ENCODE measurements around the gene TM4SF5.

The TM4SF5 gene

DNA sequence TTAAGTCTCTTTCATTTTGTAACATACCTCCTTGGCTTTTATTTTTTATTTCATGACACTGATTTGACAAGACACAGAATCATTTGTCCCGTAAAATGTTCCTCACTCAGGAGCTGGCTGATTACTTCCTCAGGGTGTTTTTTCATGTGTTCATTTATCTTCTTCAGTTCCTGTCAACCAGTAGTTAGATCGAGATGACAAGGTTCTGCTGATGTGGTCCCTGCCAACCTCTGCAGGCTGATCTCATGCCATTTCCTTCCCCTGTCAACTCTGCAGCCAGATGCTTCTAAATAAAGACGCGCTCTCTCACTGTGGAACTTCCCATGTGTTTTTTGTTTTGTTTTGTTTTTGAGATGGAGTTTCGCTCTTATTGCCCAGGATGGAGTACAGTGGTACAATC, 23.8 kb upstream of the TM4SF5 start:
- DNase-seq (ENCODE audit: low spot score): no peak

DNA sequence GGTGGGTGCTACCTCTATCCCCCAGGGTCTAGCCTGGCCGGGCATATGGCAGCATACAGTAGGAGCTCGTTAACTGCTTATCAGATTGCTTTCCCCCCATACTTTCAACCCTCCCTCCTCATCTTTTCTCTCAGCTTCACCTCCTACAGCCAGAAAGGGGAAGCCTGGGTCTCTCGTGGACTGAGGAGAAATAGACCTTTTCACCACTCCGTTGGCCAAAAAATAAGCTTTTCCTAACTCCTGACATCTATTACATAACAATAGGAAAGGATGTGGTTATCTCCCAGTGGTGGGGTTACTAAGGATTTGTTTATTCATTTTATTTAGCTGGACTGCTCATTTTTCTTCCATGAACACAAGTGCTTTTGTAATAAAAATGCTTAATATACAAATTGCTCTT, 23.0 kb upstream of the TM4SF5 start:
- DNase-seq (ENCODE audit: low spot score): no peak

DNA sequence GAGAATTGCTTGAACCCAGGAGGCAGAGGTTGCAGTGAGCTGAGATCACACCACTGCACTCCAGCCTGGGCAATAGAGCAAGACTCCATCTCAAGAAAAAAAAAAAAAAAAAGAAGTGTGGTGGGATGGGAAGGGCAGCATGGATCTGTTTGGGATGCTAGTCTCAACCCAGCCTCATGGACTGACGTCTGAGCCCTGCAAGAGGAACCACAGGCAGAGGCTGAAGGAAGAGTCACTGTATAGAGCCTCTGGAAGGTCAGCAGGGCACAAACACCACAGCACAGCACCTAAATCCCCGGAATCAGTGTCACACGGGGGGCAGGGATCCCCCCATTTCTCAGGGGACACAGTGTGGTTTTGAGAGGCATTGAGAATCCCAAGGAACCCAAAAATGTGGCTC, 21.1 kb upstream of the TM4SF5 start:
- no peak for DNase-seq (ENCODE audit: low spot score)

DNA sequence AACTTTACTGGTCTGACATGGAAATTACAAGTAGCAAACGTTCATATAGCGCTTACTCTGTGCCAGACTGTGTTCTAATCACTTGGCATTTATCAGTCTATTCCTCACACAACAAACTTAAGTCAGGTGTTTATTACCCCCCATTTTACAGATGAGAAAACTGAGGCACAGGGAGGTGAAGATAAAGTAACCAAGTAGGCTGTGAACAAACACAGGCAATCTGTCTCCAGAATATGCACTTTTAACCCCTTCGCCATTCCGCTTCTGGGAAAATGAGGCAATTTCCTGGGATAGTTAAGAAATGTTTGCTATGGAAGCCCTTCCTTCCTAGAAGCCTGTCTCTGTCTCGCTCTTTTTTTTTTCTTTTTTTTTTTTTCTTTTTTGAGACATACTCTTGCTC, 19.8 kb upstream of the TM4SF5 start:
- DNase-seq (ENCODE audit: low spot score): no peak

DNA sequence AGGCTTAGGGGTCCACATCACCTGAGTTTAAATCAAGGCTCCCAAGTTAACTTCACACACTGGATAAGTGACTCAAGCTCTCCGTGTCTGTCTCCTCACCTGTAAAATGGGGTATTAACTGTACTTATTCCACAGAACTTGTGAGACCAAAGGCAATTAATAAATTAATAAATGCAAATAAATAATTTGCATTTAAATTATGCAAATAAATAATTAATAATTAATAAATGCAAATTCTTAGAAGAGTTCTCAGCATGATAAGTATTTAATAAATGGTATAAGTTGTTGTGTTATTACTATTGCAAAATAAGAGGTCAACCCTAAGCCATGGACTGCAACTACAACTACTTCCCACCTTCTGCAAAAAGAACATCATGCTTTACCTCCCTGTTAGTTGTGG, 18.3 kb upstream of the TM4SF5 start:
- DNase-seq (ENCODE audit: low spot score): no peak

DNA sequence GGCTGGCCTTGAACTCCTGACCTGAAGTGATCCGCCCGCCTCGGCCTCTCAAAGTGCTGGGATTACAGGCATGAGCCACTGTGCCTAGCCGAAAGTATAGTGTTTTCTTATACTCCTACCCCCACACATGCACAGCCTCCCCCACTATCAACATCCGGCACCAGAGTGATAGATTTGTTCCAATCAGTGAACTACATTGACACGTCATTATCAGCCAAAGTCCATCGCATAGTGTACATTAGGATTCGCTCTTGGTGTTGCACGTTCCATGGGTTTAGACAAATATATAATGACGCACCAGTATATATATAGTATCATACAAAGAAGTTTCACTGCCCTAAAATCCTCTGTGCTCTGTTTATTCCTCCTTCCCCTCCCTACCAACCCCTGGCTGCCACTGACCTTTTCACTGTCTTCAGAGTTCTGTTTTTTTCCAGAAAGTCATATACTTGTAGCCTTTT, 11.9 kb upstream of the TM4SF5 start:
- DNase-seq (ENCODE audit: low spot score): no peak

DNA sequence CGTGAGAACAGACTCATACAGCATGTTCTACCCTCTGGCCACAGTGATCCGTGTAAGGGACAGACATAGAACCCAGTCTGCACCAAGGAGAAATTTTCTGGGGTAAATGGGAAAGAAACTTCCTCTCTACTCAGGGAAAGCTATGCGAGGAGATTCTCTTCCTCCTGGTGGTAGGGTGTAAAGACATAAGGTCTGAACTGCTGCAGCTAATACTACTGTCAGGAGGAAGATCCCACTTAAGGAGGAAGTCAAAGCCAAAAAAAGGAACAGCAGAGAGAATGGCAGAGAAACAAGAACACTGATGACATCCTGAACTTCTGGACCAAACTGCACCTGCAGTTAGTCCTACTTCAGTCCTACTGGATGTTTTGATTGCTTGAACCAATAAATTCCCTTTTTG, 7.1 kb upstream of the TM4SF5 start:
- DNase-seq (ENCODE audit: low spot score): no peak

DNA sequence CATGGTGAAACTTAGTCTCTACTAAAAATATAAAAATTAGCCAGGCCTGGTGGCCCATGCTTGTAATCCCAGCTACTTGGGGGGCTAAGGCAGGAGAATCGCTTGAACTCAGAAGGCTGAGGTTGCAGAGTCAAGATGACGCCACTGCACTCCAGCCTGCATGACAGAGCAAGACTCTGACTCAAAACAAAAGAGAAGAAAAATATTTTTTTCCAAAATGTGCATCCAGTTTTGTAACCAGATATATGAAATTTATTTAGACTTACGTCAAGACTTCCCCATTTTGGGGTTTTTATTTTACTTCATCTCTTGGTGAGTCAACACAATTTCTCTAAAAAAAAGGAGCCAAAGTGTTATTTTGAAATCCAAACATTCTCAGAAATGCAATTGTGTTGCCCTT, 5.5 kb upstream of the TM4SF5 start:
- no peak for DNase-seq (ENCODE audit: low spot score)

DNA sequence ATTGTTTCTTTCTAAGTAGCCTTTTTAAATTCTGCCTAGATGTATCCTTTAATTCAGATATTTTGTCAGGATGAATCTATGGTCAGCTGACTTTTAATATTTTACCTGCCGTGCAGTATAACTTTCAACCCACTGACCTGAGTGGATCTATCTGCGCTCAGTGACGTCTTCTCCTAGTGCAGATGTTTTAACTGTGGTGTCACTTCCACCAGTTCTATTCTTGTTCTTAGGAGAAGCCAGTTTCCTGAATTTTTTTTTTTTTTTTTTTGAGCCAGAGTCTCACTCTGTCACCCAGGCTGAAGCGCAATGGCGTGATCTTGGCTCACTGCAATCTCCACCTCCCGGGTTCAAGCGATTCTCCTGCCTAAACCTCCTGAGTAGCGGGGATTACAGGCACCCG, 5.0 kb upstream of the TM4SF5 start:
- no peak for DNase-seq (ENCODE audit: low spot score)

DNA sequence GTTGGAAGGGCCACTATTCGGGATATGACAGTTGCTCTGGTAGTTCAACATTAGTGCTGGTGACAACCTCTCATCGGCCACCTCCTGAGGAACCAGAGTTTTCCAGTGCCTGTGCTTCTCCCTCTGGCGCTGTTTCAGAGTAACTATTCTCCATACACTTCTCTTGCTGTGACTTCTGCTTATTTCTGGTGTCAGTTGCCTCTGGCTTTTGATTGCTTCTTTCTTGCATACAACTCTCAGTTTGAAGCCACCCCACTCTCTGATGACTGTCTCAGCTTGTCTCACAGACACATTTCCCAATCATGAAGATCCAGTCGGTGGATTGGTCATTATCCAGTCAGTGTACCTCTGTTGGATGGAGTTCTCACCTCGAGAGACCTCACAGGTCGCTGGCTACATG, 3.4 kb upstream of the TM4SF5 start:
- DNase-seq (ENCODE audit: low spot score): no peak

DNA sequence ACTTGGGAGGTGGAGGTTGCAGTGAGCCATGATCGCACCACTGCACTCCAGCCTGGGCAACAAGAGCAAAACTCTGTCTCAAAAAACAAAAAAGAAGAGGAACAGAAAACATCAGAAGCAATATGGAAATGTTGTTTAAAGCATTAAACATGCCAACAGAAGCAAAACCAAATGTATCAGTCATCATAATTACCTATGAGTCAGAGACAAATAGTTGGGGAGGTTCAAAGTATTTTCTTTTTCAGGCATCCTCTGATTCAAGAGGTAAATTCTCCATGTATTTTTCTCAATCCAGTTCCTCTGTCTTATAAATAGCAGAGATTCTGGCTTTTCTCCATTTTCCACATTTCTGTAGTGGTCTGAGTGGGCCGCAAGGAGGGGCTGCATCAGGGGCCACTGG, 2.1 kb upstream of the TM4SF5 start:
- no peak for DNase-seq (ENCODE audit: low spot score)

DNA sequence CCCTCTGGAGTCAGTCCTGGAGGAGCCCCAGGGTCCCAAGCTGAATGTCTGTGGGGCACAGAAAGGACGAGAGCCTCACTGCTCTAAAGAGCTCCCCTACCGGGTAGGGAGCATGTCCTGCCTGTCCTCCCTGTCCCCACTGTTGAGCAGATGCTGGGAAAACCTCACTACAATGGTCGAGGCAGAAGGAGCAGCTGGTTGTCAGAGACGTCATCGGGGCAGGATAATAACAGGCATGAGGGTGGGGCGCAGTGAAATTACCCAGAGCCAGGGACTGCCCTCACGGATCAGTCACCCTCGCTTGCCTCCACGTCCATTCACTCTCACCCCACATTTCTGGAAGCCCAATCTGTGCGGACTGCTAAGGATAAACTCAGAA, 538 bp downstream of the TM4SF5 start:
- DNase-seq (ENCODE audit: low spot score): no peak

DNA sequence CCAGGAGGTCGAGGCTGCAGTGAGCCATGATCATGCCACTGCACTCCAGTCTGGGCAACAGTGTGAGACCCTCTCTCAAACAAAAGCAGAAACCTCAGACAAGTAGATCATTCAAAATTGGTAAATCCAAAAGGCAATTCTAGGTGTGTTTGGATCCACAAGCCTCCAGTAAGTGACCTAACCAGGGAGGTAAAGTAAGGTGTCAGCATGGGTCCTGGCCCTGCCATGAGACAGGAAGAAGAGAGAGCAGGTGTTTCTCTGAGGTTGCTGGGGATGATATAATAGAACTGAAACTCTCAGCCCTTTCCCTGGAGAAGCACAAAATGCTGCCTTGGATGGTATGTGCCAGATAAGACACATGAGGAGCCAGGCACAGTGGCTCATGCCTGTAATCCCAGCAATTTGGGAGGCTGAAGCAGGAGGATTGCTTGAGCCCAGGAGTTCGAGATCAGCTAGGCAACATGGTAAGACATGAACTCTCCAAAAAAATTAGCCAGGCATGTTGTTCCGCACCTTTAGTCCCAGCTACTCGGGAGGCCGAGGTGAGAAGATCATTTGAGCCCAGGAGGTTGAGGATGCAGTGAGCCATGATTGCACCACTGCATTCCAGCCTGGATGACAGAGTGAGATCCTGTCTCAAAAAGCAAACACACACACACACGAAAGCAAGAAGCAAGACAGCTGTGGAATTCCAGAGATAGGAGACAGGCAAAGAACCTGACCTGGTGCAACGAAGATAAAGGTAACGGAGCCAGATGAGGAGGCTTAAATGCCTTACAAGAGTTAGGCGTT, 6.5 kb downstream of the TM4SF5 start:
- no peak for DNase-seq (ENCODE audit: low spot score)

DNA sequence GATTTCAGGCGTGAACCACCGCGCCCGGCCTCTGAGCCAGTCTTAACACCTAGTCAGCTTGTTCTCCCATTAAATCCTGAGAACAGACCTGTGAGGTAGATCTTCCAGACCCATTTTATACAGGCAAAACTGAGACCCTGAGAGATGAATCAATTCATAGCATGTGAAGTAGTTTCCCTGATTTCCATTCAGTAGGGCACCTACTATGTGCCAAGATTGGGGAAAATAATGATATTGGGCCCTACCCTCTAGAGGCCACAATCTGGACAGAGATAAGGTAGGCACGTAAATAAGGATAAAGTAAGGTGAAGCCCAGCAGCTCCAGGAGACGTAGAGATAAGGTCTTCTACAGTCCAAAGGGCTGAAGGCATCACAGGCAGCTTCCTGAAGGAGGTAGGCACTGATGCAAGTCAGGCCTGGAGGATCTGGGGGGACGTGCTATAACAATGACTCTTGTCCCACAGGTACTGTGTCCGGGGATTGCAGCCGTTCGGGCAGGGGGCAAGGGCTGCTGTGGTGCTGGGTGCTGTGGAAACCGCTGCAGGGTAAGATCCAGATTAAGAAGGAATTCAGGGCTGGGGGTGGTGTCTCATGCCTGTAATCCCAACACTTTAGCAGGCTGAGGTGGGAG, 8.8 kb downstream of the TM4SF5 start:
- no peak for DNase-seq (ENCODE audit: low spot score)

DNA sequence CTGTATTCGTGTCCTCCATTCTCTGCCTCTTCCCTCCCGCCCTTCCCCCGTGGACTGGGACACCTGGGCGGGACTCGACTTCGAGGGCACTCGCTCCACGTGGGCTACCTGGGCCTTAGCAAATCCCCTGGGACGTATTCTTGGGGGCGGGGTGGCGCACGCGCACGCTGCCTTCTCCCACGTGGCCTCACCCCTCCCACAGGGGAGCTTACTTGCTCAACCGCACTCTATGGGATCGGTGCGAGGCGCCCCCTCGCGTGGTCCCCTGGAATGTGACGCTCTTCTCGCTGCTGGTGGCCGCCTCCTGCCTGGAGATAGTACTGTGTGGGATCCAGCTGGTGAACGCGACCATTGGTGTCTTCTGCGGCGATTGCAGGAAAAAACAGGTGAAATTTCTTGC, 11.0 kb downstream of the TM4SF5 start:
- no peak for DNase-seq (ENCODE audit: low spot score)

DNA sequence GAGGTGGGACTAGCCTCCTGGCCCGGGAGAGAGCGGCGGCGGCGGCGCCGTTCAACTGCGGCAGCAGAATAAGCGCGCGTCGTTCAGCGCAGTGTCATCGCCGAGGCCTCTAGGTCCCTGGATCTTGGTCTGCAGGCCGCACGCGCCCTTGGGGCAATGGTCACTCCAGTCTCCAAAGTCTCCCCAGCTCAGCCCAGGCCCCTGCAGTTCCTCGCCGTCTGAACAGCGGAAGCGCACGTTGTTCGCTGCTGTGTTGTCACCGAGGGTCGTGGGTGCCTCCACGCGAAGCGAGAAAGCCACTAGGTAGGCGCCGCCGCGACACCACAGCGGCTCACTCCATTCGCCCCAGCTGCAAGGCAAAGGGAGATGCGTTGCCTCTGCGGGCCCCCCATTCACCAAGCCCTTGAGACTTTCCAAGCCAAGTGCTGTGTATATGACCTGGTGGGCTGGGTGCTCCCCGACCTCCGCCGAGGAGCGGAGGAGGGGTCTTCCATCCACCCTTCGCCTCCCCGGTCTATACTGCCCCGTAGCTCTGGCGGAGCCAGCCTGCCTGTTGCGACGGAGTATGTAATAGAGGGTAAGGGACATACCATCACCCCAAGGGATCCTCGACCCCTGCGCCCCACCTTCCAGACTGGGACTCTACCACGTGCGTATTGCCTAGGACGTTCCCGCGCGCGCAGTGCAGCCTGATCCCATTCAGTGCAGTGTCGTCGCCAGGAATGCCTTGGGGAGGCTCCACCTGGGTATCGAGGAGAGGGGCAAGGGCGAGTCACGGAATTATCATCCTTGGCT, 13.8 kb downstream of the TM4SF5 start:
- no peak for DNase-seq (ENCODE audit: low spot score)

DNA sequence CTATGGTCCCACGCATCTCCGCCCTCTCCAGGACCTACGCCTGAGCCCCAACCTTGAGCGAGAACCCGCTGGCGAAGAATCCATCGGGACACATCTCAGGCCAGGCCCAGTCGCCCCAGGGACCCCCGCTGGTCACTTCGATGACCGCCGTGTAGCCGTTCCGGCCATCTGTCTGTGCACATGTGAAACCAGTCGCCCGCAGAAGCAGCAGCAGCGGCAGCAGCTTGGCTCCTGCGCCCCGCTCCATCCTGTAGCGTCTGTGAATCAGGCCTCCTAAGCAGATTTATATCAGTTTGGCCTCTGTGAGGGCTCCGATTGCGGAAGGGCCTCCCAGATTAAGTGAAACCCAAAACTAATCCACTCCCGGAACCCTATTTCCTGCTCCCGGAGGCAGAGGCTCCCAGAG, 14.4 kb downstream of the TM4SF5 start, which contains the start of gene VMO1:
VMO1 (minus strand) TSS at position 259 of the 406 bp plus-strand sequence; CDS start at position 247, 12 bp downstream.
- no peak for DNase-seq (ENCODE audit: low spot score)

DNA sequence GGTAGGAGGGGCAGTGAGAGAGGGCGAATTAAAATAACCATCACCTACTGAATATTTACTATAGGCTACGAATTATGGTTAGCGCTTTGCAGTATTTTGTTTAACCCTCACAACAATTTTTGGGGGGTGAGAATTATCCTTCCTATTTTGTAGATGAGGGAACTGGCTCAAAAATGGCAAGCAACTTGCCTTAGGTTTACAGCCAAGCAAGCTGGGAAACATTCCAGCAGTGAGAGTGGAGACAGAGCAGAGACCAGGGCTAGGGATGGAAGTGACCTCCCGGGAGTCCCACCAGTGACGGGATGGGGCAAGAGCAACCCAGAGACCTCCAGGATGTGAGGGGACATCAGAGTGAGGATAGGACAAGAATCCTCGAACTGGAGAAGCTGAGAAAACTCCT, 14.8 kb downstream of the TM4SF5 start:
- DNase-seq (ENCODE audit: low spot score): no peak

DNA sequence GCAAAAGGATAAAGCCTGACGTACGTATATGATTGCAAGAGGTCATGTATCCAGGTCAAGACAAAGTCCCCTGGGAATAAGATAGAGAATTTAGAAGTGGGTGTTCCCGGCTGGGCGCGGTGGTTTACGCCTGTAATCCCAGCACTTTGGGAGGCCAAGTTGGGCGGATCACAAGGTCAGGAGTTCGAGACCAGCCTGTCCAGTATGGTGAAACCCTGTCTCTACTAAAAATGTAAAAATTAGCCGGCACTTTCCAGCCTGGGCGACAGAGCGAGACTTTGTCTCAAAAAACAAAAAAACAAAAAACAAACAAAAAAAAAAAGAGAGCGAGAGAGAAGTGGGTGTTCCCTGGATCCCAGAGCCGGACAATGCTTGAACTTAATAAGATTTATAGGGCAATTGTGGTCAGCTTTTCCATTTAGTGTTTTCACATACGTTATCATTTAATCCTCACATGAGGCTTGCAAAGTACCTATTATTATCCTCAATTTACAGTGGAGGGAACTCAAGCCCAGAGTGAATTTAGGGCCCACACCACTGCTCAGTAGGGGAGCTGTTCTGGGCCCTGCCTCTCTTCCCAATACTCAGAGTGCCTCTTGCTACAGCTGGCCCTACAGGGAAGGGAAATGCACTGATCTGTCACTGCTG, 16.6 kb downstream of the TM4SF5 start:
- DNase-seq (ENCODE audit: low spot score): no peak

DNA sequence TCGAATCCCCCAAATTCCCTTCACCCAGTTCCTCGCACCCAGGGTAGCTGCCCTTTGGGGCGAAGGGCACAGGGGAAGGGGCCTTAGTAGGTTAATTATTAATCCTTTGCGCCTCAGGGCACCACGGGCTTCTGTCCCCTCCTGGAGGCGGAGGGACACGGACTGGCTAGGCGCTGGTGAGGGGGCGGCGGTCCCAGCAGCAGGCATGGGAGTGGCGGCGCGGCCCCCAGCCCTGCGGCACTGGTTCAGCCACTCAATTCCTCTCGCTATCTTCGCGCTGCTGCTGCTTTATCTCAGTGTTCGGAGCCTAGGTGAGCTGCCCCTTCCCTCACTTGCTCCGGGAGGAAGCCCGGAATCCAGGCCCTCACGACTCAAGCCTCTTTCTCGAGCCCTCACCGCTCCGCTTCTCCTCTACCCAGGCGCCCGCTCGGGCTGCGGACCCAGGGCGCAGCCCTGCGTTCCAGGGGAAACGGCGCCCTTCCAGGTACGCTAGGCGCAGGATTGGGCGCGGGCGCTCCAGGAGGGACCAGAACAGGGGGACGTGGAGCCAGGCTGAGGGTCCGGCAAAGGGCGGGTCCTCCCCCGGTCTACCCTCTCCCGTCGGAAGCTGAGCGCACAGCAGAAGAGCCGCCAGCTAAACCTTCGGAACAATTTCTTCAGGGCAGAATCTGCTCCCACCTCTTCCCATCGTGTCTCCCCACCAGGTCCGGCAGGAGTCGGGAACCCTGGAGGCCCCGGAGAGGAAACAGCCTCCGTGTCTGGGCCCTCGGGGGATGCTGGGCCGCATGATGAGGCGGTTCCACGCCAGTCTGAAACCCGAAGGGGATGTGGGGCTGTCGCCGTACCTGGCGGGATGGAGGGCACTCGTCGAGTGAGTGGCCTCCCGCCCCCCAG, 17.4 kb downstream of the TM4SF5 start, which contains the start of gene GLTPD2:
GLTPD2 (plus strand) TSS at position 158 of the 894 bp plus-strand sequence; CDS start at position 206, 48 bp downstream.
- no peak for DNase-seq (ENCODE audit: low spot score)

DNA sequence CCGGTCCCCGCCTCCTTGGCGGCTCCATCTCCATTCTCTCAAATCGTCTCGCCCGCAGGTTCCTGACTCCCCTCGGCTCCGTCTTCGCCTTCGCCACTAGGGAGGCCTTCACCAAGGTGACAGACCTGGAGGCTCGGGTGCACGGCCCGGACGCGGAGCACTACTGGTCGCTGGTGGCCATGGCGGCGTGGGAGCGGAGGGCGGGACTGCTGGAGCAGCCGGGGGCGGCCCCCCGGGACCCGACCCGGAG, 17.9 kb downstream of the TM4SF5 start:
- DNase-seq (ENCODE audit: low spot score): no peak

Measured in iPS-NIHi11 (cell line).